Activated CD4-positive, alpha-beta T cell treated with anti-CD3 and anti-CD28 coated beads for 36 hours (primary cell): ENCODE measurements around the gene HOXB5. TPM values are rescaled to one million over a fixed set of nuclear protein-coding genes. Genes with fewer than 3 reads are reported as not detected.

ENCODE experiments used
- ATAC-seq: fragments of 200-7000 bp; cut with Tn5 transposase; one replicate; pipeline ENCODE4 v1.10.0; 2021; ENCODE audit warnings: mild to moderate bottlenecking, moderate library complexity
- CTCF ChIA-PET: fragments of 350-600 bp; sonication (Branson Sonifier 250); formaldehyde crosslinking; loops from one replicate; lab custom pipeline; 2021; ENCODE audit warnings: antibody characterized with exemption; lab: Charles Lee
- POLR2A ChIA-PET: fragments of 350-600 bp; sonication (Branson Sonifier 250); formaldehyde crosslinking; loops from one replicate; lab custom pipeline; 2021; ENCODE audit warnings: antibody characterized with exemption, inconsistent platforms; lab: Charles Lee
- DNase-seq: peaks from one replicate; pipeline ENCODE4 v3.0.0-alpha.2; 2020
- H3K27ac Mint-ChIP-seq: one replicate; pipeline ENCODE4 v1.8.0; 2021; ENCODE audit warnings: mixed read lengths
- H3K27me3 Mint-ChIP-seq: one replicate; pipeline ENCODE4 v1.8.0; 2021; ENCODE audit warnings: mixed read lengths
- H3K36me3 Mint-ChIP-seq: one replicate; pipeline ENCODE4 v1.8.0; 2021; ENCODE audit warnings: low read depth, mixed read lengths
- H3K4me1 Mint-ChIP-seq: one replicate; pipeline ENCODE4 v1.8.0; 2021; ENCODE audit warnings: mixed read lengths
- H3K4me3 Mint-ChIP-seq: one replicate; pipeline ENCODE4 v1.8.0; 2021; ENCODE audit warnings: mild to moderate bottlenecking, moderate library complexity, mixed read lengths
- H3K9me3 Mint-ChIP-seq: one replicate; pipeline ENCODE4 v1.8.0; 2021; ENCODE audit warnings: low read depth, mixed read lengths
- intact Hi-C, 2 experiments: fragments of 100-400 bp; cut with DNase I in 1 of 2; cut with micrococcal nuclease in 1 of 2; formaldehyde crosslinking; loops; one replicate each; pipeline versions ENCODE4 v1.14.2 to v1.15.1; 2022 to 2024; cut with DNase I, micrococcal nuclease
- total RNA-seq, 2 experiments: library from RNA; stranded (reverse); gene quantifications; one replicate each; pipeline ENCODE4 v1.2.3, GENCODE V29; 2021

The HOXB5 gene
- total RNA-seq, 2 experiments from 2014 or later, result not detected

DNA sequence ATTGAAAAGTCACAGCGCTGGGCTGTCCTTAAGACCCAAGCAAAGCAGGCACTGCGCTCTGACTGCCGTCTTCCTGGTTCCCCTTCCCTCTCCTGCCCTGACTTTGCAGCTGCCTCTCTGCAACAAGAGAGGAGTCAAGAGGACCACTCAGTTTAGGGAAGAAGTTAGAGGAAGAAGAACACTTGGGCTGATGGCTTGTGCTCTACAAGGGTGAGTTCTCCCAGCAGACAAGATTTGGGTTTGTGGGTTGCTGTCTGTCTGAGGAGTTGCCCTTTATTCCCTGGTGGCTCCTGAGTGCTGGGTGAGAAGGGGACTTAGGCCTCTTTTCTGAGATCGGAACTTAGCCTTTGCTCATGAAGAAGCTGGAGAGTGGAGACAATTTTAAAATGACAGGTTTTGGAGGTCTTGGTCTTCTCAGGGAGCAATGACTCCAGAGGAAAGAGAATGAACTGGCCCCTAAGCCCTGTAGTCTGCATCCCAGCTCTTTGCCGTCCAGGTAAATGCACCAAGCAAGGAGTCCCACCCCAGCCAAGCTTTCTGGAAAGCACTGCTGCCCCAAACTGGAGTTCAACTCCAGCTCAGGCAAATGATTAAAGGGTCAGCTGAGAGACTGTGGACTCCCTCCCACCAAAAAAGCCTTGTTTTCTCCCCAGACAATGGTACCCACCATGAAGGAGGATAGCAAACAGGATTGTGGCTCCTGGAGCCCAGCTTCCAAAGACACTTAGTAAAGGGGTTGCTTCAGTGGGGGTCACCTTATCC lies 35.3 kb upstream of the HOXB5 start:
- Mint-ChIP-seq H3K4me1 (peaks cover 10% of the 10 kb centered on the region), H3K27ac (no peak overlapping the region), H3K27me3 (peaks cover 64% of the 10 kb centered on the region), H3K36me3 (no peaks in the 10 kb centered on the region), H3K4me3 (no peak overlapping the region), H3K9me3 (no peaks in the 10 kb centered on the region)
- DNase-seq (no peak), ATAC-seq (no peak)
- POLR2A ChIA-PET, result no interaction called here
- intact Hi-C loops, result no loop called here
- CTCF ChIA-PET, result interaction anchor here (0.7 to 2.0 kb wide), 9 partner anchors 11 to 470 kb away, joined by 3 to 11 read pairs (median 3); no protein-coding TSS in a partner anchor

DNA sequence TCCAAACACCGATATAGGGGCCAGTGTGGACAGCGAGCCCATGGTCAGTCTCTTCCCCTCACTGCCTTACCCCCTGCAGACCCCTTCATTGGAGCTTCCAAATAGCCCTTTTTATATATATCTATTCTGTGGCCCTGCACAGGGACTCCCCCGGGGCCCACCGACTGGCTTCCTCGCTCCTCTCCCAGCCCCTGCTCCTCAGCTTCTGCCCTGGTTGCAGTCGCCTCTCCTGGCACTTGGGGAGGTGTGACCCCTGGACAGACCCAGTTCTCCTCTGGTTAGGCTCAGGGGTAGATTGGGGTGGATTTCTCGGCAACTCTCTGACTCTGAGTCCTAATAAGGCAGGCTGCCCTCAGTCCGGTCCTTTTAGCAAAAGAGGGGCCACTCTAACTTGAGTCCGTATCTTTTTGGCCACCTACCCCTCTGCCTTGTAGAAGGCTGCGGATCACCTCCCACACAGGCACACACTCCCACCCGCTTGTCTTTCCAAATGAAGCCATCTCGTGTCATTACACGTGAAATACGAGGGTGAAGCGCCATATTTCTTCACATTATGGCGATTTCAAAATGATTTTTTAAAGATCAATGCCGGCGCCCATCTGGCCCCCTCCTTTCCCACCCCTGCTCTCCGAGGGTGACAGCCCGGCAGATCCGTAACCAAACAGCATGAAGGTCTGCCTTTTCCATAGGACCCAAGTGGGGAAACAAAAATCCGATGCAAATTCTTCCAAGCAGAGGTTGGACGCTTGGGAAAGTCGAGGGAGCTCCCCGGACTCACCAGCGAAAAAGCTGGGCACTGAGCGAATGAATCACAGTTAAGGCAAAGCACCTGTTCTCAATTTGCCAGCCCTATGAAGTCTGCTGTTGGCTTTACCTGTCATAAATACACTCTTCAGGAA lies 34.3 kb upstream of the HOXB5 start:
- ChIA-PET CTCF (interaction anchor here (0.8 to 5.8 kb wide), 3 partner anchors 9 to 272 kb away, joined by 3 to 32 read pairs (median 3); no protein-coding TSS in a partner anchor), POLR2A (no interaction called here)
- ATAC-seq (no peak), DNase-seq (no peak)
- no peak overlapping the region for H3K4me3 Mint-ChIP-seq
- H3K9me3 Mint-ChIP-seq, result no peaks in the 10 kb centered on the region
- H3K27me3 Mint-ChIP-seq, result peaks cover 69% of the 10 kb centered on the region
- peaks cover 10% of the 10 kb centered on the region for H3K4me1 Mint-ChIP-seq
- intact Hi-C loops, result no loop called here
- H3K36me3 Mint-ChIP-seq, result no peaks in the 10 kb centered on the region
- no peak overlapping the region for H3K27ac Mint-ChIP-seq

DNA sequence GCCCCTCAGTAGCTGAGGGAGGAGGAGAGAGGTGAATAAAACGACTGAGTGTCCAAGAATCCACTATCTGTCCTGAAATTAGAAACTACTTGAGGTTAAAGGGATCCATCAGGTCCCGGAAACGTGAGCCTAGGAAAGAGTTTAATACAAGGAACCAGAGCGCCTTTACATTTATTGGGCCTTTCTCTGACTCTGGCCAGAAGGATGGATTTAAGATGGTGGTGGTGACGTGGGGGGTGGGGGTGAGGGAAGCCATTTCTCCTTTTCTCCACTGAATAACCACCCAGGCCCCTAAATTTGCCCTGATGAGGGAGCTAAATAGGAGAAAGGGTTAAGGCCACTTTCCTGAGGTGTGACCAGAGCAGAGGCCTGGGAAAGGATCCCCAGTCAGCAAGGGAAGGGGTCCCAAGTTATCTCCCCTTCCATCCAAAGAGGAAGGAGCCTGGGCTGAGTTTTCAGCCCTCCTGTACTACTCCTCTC lies 33.6 kb upstream of the HOXB5 start:
- CTCF ChIA-PET, result interaction anchor here (1.3 to 5.8 kb wide), 4 partner anchors 9 to 34 kb away, joined by 5 to 32 read pairs (median 9); partner anchors contain the start of genes HOXB5 and HOXB8
- Mint-ChIP-seq H3K27ac (peak overlapping the region; percentile 34), H3K4me1 (peaks cover 10% of the 10 kb centered on the region), H3K27me3 (peaks cover 69% of the 10 kb centered on the region), H3K36me3 (no peaks in the 10 kb centered on the region), H3K4me3 (peak overlapping the region; percentile 74), H3K9me3 (no peaks in the 10 kb centered on the region)
- POLR2A ChIA-PET, result no interaction called here
- intact Hi-C loops, result no loop called here
- no peak for DNase-seq
- ATAC-seq, result no peak

DNA sequence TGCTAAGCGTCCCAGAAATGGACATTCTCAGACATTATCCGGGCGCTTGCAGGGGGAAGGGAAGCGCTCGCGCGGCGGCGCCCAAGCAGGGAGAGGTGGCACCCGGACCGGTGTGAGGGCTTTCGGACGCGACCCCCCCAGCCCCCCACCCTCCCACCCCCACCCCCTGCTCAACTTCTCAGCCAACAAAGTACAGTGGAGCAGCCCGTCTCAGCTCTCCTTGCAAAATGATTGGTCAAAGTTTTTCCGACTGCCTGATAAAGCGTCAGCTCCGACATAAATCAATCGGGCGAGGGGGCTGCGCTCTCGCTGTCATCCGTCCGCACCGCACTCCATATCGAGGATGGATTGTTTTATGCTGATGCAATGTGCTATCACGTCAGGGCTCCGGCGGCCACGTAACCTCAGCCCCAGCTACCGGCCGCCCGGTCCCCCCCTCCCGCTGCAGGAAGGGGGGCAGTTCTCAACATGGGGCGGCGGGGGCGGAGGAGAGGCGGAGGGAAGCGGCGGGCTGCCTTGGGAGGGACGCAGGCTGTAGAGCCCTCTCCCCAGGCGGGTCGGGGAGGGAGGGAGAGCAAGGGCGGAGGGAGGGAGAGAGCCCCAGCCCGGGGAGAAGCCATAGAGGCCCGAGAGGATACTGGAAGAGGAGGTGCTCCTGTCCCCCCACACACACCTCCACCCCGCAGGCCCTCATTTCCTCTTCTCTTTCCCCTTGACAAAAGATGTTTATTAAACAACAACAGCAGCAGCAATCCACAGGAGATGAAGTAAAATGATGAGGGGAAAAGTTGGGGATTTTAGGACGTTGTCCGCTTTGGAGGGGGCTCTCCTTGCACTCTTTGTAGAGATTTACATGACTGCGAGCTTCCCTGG lies 32.9 kb upstream of the HOXB5 start, which contains the start of gene HOXB9:
Gene HOXB9 (minus strand): TSS at position 114 of the 873 bp plus-strand sequence. CDS start 89 bp downstream, at position 25.
- no peaks in the 10 kb centered on the region for H3K36me3 Mint-ChIP-seq
- peak within 1 kb of the TSS; percentile 74 for H3K4me3 Mint-ChIP-seq
- POLR2A ChIA-PET, result interaction anchor here (0.6 kb wide), 3 partner anchors 300 to 655 kb away, joined by 3 to 6 read pairs (median 3); no protein-coding TSS in a partner anchor
- intact Hi-C loops, result no loop called here
- ATAC-seq (peak; percentile 67), DNase-seq (peak; percentile 77)
- CTCF ChIA-PET, result interaction anchor here (0.7 to 5.8 kb wide), 11 partner anchors 10 to 547 kb away, joined by 3 to 32 read pairs (median 4); partner anchors contain the start of genes HOXB5 and HOXB8
- H3K9me3 Mint-ChIP-seq, result no peaks in the 10 kb centered on the region
- peaks cover 10% of the 10 kb centered on the region for H3K4me1 Mint-ChIP-seq
- peaks cover 72% of the 10 kb centered on the region for H3K27me3 Mint-ChIP-seq
- H3K27ac Mint-ChIP-seq, result peak within 1 kb of the TSS; percentile 77

DNA sequence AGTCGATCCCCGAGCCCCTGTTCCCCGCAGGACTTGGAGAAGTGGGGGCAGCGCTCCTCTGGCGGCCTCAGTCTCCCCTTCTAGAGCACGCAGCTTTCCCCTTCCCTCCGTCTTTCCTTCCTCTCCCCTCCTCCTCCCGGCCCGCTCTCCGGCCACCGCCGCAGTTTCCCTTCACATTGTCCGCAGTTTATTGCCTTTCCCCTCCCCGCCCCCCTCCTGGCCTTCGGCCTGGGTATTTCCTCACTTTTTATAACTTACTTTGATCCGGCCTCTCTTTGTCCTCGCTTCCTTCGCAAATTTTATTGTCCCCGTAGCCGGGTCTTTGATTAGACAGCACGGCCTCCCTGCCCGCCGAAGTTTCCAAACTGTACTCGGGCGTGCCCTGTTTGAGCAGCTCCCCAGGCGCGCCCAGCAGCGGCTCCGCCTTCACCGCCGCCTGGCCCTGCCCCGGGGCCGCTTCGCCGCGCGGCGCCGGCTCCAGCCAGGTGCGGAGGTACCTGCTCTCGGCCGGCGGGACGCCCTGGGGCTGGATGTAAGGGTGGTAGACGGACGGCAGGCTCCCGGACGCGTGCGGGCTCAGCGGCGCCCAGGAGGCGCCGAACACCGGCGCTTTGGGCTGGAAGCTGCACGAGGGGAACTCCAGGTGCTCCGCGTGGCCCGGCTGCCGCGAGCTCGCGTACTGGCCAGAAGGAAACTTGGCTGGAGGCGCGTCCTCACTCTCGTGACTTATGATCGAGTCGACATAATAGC lies 32.1 kb upstream of the HOXB5 start:
- intact Hi-C loops, result loop anchor here in 1 of 2 experiments (1.0 kb wide), 1 partner anchor 14 kb away; the partner anchor contains the start of gene HOXB7
- ATAC-seq, result peak; percentile 73
- H3K9me3 Mint-ChIP-seq, result no peaks in the 10 kb centered on the region
- peak overlapping the region; percentile 74 for H3K4me3 Mint-ChIP-seq
- no peaks in the 10 kb centered on the region for H3K36me3 Mint-ChIP-seq
- peak; percentile 63 for DNase-seq
- H3K4me1 Mint-ChIP-seq, result peaks cover 10% of the 10 kb centered on the region
- ChIA-PET POLR2A (interaction anchor here (0.6 to 1.1 kb wide), 3 partner anchors 11 to 654 kb away, joined by 3 to 6 read pairs (median 3); no protein-coding TSS in a partner anchor), CTCF (interaction anchor here (0.6 to 5.8 kb wide), 18 partner anchors 10 to 546 kb away, joined by 3 to 32 read pairs (median 4); partner anchors contain the start of genes HOXB5, HOXB8 and PRAC2)
- peaks cover 75% of the 10 kb centered on the region for H3K27me3 Mint-ChIP-seq
- H3K27ac Mint-ChIP-seq, result peak overlapping the region; percentile 57

DNA sequence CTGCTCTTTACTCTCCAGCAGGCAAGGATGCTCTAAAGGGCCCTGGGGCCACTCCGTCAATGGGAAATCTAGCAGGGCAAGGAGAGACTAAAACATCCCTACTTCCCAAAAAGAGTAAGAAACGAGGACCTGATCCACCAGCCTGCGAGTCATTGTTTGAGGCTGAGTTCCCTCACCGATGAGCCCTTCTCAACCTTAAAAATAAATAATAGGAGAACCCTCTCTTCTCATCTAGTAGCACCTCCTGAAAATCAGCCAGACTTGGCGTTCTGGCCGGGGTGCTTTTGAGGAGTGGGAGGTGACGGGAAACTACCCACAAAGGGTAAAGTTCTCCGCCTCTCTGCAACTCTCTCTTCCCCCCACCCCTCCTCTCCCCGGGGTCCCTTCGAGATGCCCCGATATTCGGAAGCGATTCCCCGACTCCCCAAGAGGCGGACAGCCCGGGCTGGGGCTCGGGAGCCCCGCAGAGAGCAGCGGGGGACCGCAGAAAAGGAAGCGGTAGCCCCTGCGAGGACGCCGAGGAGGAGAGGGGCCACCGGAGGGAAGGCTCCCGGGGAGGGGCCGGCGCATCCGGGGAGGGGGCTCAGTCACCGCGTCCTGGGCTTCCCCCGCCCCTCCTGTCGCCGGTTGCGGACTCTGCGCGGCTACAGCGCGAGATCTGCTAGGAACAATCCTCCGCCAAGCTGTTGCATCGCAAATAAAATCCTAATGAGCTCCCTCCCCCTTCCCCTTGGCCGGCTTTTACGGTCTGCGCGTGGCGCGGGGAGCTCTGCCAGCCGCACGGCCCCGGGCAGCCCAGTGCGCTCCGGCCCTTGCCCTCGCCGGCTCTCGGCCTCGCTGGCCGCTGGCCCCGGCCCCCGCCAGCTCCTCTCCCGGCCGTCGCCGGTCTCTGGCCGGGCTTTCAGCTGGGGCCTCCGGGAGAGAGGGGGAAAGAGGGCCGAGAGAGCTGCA lies 31.2 kb upstream of the HOXB5 start:
- ChIA-PET CTCF (interaction anchor here (0.6 to 5.8 kb wide), 18 partner anchors 8 to 545 kb away, joined by 3 to 32 read pairs (median 4); partner anchors contain the start of genes HOXB5, HOXB7, HOXB8 and PRAC2), POLR2A (interaction anchor here (0.6 to 1.1 kb wide), 2 partner anchors 12 to 50 kb away, joined by 3 to 6 read pairs; no protein-coding TSS in a partner anchor)
- H3K27ac Mint-ChIP-seq, result no peak overlapping the region
- no peaks in the 10 kb centered on the region for H3K36me3 Mint-ChIP-seq
- ATAC-seq, result peak; percentile 25
- peaks cover 10% of the 10 kb centered on the region for H3K4me1 Mint-ChIP-seq
- peak overlapping the region; percentile 74 for H3K4me3 Mint-ChIP-seq
- H3K27me3 Mint-ChIP-seq, result peaks cover 74% of the 10 kb centered on the region
- no peaks in the 10 kb centered on the region for H3K9me3 Mint-ChIP-seq
- DNase-seq, result peak; percentile 51
- intact Hi-C loops, result loop anchor here in 1 of 2 experiments (1.0 kb wide), 1 partner anchor 14 kb away; the partner anchor contains the start of gene HOXB7

DNA sequence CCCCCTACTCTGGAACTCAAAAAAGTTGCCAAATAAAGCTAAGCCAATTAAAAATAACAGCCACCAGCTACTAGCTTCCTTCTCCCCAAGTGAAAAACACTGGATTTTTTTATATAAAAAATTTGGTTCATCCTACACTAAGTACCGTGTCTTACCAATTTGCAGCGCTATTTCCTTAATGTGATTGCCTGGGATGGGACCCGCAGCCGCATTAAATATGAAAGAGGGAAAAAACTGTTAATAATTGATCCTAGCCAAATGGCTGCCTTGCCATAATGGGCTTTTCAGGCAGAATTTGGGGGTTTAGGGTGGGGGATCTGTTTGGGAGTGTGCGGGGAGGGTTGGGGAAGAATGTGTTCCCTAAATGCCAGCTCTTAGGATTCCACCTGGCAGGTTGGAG lies 30.5 kb upstream of the HOXB5 start:
- POLR2A ChIA-PET, result no interaction called here
- intact Hi-C loops, result no loop called here
- H3K36me3 Mint-ChIP-seq, result no peaks in the 10 kb centered on the region
- H3K27me3 Mint-ChIP-seq, result peaks cover 74% of the 10 kb centered on the region
- CTCF ChIA-PET, result interaction anchor here (1.0 to 5.8 kb wide), 6 partner anchors 8 to 132 kb away, joined by 4 to 32 read pairs (median 6); partner anchors contain the start of genes HOXB5 and HOXB7
- H3K4me3 Mint-ChIP-seq, result no peak overlapping the region
- no peaks in the 10 kb centered on the region for H3K9me3 Mint-ChIP-seq
- ATAC-seq (no peak), DNase-seq (no peak)
- H3K27ac Mint-ChIP-seq, result no peak overlapping the region
- peaks cover 13% of the 10 kb centered on the region for H3K4me1 Mint-ChIP-seq

DNA sequence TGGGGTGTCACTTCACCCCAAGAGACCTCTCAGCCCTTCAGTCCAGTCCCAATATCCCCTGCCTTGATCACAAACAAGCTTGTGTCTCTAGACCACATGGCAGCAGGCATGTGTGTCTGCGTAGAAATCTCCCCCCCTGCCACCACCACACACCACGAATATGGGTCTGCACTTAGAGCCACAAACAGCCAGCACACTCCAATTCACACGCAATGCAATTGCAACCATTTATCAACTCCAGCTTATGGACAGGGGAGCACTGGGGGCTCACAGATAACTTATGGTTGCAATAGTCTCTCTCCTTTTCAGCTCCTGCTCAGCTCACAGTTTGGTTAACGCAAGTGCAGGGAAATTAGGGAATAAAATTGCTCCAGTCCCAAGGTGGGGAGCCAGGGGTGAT lies 30.0 kb upstream of the HOXB5 start:
- peaks cover 15% of the 10 kb centered on the region for H3K4me1 Mint-ChIP-seq
- POLR2A ChIA-PET, result no interaction called here

DNA sequence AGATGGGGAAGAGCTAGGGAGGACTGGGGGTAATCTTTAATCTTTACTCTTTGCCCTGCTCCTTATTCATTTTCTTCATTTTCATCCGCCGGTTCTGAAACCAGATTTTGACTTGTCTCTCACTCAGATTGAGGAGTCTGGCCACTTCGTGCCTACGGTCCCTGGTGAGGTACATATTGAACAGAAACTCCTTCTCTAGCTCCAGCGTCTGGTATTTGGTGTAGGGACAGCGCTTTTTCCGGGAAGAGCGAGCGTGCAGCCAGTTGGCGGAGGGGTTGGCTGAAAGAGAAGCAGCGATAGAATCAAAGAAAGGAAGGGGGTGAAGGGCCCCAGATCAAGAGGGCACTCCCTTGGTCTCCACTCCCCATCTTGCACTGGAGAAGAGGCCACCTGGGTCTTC lies 29.3 kb upstream of the HOXB5 start:
- no peak for DNase-seq
- Mint-ChIP-seq H3K4me3 (no peak overlapping the region), H3K36me3 (no peaks in the 10 kb centered on the region), H3K27ac (no peak overlapping the region), H3K4me1 (peaks cover 21% of the 10 kb centered on the region), H3K9me3 (no peaks in the 10 kb centered on the region), H3K27me3 (peaks cover 73% of the 10 kb centered on the region)
- intact Hi-C loops, result no loop called here
- no peak for ATAC-seq
- ChIA-PET POLR2A (no interaction called here), CTCF (interaction anchor here (0.9 to 5.8 kb wide), 9 partner anchors 10 to 274 kb away, joined by 3 to 32 read pairs (median 6); partner anchors contain the start of gene HOXB5)

More for the DNA sequence above, 30.0 kb upstream of the HOXB5 start:
- peaks cover 74% of the 10 kb centered on the region for H3K27me3 Mint-ChIP-seq
- DNase-seq, result no peak
- ATAC-seq, result no peak
- H3K36me3 Mint-ChIP-seq, result no peaks in the 10 kb centered on the region
- H3K4me3 Mint-ChIP-seq, result no peak overlapping the region
- CTCF ChIA-PET, result interaction anchor here (0.6 to 5.8 kb wide), 8 partner anchors 9 to 855 kb away, joined by 3 to 32 read pairs (median 4); partner anchors contain the start of genes HOXB5 and HOXB7
- no peaks in the 10 kb centered on the region for H3K9me3 Mint-ChIP-seq
- intact Hi-C loops, result no loop called here
- no peak overlapping the region for H3K27ac Mint-ChIP-seq
